HG02981 (cell line): ENCODE measurements around the gene DENND5B.
A peak's percentile ranks its signal among the peaks of the same experiment; 100 is the strongest.
"Not testable (repeated sequence)": the region's sequence is repeated elsewhere in the genome, so short reads cannot be mapped to it uniquely, and the experiment has no call there.

Experiments
- ATAC-seq: cut with Tn5 transposase; IDR thresholded peaks from one replicate; pipeline ENCODE4 v1.9.1; 2021; ENCODE audit warnings: mild to moderate bottlenecking, moderate library complexity; ENCODE audit not compliant: unreplicated experiment

DENND5B gene

DNA sequence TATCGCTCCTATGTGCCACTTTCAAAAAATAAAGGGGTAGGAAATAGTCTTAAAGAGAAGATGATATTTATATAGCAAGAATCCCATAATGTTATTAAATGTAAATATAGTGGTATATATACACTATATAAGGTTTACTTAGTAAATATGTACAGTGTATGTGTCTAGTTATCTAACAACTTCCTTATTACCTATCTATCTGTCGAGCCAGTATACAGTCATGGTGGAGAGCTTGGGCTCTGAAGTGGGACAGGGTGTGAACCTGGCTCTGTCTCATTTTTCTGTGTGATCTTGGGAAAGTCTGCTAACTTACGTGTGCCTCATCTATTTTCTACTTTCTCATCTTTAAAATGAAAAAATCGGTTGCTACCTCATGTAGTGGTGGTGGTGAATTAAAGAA lies 202.2 kb downstream of the DENND5B start:
- ATAC-seq: no peak

DNA sequence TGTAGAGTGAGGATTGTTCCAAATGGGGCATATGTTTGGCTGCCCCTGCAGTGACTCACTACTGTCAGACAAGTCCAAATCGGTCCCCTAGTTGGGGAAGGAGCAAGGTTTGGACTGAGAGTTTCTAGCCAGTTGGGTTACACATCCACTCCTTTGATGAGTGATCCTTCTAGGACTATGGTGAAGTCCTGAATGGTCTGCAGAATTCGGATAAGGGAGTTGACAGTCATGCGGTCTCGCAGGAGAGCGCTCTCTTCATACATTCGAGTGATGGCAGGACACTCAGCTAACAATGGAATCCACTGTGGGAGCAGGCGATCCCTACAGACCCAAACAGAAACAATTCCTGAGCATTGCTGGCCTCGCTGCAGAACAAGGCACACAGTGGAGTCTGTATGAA lies 203.5 kb downstream of the DENND5B start:
- no peak for ATAC-seq

DNA sequence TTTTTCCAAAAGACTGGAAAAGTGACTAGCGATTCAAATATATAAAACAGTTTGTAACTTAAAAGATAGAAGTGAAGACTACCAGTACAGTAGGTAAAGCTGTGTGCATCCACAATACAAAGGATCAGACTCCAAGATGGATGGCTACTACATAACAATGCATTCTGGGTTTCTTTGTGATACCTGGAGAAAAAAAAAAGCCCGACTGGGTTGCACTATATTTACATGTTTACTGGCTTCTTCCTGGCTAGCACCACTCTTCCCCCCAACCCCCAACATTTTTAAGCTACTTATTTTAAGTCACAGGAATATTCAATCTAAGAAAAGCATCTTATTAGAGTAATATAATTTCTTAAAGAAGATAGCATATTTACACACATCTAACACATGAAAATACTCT lies 203.9 kb downstream of the DENND5B start:
- no peak for ATAC-seq

DNA sequence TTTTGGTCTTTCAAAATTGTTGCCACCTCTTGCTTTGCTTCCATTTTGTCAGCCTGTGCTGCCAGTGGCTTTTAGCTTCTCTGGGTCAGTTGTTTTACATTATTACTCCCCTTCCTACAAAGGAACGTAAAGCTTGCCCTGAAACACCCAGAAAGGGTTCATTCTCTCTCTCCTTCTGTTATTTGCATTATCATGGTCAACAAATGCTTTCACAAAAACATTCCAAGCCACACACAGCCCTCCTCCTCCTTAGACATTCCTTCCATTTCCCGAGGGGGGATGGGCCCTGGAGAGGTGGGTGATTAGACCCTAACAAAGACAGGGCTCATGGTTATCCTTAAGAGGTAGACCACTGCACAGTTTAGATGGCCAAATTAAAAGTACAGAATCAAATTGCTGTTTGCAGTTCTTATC lies 204.6 kb downstream of the DENND5B start:
- ATAC-seq: no peak

DNA sequence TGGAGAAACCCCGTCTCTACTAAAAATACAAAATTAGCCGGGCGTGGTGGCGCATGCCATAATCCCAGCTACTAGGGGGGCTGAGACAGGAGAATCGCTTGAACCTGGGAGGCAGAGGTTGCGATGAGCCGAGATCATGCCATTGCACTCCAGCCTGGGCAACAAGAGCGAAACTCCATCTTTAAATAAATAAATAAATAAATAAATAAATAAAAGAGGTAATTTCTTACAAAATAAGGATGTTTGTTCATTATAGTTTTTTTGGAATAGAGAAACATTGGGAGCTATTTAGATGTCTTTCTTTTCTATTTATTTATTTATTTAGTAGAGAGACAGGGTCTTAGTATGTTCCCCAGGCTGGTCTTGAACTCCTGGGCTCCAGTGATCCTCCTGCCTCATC lies 213.7 kb downstream of the DENND5B start:
- not testable (repeated sequence) for ATAC-seq

DNA sequence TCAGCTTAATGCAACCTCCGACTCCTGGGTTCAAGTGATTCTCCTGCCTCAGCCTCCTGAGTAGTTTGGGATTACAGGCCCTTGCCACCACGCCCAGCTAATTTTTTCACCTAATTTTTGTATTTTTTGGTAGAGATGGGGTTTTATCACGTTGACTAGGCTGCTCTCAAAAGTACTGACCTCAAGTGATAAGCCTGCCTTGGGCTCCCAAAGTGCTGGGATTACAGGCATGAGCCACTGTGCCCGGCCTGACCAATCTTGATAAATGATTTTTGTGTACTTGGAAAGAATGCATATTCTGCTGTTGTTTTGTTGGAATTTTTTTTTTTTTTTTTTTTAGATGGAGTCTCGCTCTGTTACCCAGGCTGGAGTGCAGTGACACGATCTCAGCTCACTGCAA lies 215.5 kb downstream of the DENND5B start:
- not testable (repeated sequence) for ATAC-seq

DNA sequence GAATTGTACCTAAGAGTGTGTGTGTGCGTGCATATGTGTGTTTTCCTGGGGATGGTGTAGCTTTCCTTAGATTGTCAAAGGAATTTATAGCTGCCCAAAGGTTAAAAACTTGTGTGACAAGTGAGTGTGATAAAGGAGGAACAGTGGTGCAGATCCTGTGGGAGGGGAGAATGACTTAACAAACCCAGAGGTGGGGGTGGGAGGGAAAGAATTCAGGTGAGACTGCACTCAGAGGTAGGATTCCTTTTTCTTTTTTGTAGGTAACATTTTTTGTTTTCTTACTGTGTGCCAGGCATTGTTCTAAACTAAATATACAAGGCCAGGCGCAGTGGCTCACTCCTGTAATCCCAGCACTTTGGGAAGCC lies 219.7 kb downstream of the DENND5B start:
- no peak for ATAC-seq

DNA sequence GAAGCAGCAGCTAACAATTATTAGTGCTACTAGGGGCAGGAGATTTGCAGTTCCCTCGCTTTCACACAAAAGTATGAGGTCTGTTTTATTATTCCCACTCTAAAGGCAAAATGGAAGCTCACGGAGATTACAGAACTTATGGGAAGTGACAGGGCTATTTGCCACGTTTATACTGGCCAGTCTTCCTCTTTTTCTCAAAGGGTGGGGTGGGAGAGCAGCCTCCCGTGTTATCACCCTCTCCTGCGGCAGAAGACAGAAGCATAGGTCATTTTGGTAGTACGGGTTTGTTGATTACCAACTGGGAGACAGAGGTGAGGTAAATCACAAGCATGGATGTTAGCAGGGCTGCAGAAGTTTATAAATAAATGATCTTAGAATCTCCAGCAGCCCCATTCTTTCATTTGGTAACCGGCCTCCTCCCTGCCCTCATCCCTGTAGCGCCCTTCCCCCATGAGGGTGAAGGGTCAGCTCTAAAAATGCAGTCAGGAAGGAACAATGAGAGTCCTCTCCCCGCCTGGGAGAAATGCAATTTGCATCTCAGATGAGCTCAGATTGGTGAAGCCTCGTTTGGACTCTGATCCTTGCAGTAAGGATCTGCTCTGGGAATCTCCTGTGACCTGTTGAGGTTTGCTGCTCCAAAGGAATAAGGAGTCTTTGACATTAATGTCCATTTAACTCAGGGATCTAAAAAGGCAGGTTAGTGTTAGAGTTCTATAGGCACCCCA lies 220.2 kb downstream of the DENND5B start:
- no peak for ATAC-seq

DNA sequence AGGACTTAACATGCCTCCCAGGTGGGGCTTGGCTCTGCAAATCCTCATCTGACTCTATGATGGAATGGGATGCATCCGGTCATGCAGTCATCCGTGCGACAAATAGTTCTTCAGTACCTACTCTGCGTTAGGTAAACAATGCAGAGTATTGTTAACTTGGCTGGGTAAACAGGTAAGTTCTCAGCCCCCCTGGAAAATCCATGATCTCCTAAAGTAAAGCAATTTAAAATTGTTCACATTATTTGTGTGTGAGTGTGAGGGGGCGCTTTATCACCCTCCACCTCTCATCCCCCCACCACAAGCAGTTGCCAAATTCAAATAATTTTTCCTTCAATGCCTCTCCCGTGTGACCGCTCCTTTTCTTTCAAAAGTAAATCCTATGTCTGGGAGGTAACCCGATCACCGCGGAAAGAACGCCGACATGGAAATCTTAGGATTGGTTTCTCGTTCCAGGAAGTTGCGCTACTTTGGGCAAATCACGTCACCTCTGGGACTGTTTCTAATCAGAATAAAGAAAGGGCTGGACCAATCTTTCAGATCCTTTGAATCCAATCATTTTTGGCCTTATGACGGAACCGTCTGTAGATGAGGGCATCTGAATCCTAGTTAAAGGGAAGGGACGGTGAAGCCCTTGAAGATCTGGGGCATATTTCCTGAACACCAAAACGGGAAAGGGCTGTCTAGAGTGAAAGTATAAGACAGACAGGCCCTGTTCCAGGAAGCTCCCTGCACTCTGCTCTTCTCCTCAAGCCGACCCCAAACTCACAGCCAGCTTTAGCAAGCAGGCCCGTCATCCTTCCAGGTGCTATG lies 221.0 kb downstream of the DENND5B start:
- ATAC-seq: no peak

DNA sequence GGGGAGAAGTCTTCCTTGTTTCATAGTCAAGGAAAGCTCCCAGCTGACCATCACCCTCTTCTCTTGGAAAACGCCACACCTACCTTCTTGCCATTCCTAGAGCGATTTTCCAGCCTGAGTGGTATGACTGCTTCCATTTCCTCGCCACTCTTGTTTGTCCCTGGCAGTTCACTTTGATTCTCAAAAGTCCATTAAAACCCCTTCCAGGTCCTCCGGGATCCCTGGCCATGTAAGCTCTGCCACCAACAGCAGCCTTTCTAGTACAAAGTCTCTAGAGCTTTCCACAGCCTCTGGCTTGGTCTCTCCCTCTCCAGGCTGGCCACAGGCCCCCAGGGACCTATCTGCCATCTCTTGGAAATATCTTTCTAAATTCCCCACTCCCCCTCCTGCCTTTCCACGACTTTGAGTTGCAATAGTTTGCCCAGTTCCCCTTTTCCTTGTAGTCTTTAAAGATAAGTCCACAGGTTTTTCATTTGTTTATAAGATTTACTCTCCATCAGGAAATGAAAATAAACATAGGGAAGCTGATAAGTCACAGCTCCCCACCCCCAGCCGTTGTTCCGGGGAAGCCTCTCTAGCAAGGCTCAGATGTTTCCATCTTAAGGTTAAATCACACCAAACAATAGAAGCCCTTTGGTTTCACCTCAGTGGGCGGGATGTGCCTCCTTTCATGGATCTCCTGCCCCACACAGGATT lies 222.1 kb downstream of the DENND5B start:
- no peak for ATAC-seq

DNA sequence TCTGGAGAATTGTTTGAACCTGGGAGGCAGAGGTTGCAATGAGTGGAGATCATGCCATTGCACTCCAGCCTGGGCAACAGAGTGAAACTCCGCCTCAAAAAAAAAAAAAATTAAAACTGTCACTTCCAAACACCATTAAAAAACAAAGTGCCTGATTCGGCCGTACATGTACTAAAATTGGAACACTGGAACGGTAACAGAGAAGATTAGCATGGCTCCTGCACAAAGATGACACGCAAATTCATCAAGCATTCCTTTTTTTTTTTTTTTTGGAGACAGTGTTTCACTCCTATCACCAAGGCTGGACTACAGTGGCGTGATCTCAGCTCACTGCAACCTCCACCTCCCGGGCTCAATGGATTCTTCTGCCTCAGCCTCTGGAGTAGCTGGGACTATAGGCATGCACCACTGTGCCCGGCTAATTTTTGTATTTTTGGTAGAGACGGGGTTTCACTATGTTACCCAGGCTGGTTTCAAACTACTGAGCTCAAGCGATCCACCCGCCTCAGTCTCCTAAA lies 224.8 kb downstream of the DENND5B start:
- no peak for ATAC-seq

DNA sequence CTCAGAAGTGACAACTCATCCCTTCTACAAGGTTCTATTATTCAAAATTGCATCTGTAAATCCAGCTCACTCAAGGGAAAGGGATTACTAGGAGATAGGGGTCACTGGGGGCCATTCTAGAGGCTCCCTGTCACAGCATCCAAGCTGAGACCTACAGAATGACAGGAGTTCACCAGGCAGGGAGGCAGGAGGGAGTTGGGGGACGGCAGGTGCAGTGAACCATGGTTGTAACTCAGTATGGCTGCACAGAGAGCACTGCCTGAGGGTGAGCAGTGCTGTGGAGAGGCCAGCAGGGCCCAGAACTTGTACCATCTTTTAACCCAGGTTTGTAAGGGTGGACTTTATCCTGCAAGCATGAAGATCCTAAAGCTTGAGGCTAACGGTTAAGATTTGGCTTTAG lies 227.1 kb downstream of the DENND5B start:
- no peak for ATAC-seq

DNA sequence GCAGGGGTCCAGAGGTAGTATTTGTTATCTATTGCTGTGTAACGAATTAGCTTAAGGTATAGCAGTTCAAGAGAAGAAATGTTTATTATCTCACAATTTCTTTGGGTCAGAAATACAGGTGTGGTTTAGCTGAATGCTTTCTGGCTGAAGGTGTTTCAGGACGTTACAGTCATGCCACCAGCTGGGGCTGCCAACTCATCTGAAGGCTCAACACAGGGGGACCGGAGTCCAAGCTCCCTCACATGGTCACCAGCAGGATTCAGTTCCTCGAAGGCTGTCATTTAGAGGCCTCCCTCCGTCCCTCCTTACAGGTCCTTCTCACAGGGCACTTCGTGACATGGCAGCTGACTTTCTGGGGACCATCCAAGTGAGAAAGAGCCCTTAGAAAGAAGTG lies 227.5 kb downstream of the DENND5B start:
- peak; percentile 6 for ATAC-seq

DNA sequence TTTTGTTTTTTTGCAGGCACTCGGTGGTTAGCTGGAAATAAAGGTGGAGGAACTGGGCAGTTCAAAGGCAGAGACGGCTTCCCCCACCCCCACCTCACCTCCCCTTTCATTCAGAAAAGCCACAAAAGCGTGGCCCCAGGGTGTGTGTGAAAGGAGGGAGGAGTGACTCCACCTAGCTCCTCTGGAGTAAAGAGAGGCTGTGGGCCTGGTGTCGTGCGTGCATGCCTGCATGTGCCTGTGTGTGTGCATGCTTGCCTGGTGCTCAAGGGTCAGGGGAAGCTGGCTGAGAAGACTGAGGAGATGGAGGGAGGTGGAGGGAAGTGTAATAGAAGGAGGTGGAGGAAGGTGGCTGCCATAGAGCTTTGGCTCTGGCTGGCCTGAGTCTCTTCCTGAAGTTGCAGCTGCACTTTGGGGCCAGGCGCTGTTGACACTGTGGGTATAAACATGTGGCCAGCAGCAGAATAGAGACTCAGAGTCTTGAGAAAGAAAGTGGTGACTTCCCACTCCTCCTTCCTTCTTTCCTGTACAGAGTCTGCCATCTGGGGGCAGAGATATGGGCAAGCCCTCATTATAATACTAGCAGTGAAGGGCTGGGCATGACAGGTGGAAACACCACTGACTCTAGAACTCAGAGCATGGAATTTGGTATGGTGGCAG lies 228.0 kb downstream of the DENND5B start:
- peak; percentile 64 for ATAC-seq

DNA sequence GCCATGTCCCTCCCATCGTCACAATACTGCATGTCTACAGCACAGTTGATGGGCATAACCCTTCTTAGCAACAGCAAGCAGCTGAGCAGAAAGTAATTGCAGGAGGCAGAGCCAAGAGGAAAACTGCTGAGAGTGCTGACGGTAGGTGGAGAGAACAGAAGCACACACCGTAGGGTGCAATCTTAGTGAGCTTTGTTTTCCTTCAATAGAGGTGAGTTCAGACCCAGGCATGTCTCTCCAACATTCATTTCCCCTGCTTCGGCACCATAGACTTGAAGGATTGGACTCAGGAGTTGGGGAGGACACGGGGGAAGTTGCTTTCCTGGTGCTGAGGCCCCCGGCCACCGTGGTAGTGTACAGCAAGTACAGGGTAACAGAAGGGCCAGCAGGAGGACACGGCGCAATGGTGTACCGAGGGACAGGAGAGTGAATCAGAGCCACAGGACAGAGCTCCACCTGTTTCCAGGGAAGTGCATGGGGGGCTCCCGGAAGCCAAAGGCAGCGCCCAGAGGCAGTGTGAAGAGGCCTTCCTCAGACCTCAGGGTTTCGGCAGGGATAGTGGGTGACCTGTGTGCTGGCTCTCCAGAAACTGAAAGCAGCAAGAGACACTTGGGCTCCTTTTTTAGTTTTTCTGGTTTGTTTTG lies 228.7 kb downstream of the DENND5B start:
- ATAC-seq: peak; percentile 34

DNA sequence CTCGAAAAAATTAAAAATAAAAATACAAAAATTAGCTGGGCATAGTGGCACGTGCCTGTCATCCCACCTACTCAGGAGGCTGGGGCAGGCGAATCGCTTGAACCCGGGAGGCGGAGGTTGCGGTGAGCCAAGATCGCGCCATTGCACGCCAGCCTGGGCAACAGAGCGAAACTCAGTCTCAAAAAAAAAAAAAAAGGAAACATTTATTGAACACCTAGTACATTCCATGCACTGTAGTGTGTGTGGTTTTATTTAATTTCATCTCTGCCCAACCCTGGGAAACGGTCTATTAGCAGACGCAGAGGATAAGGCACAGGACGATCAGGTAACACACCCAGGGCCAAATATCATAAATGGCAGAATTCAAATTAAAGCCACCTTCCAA lies 229.2 kb downstream of the DENND5B start:
- no peak for ATAC-seq

DNA sequence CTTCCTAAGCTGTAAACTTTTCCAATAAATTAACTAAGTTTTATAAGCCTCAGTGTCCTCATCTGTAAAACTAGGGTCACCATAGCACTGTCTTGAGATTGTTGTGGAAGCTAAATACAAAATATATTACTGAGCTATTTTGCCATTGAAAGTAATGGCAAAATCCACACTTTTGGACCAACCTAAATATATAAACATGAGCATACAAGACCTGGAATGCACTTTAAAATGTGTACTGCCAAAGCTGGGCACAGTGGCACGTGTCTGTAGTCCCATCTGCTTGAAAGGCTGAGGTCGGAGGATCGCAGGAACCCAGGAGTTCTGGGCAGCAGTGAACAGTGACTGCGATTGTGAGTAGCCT lies 235.2 kb downstream of the DENND5B start:
- ATAC-seq: no peak

DNA sequence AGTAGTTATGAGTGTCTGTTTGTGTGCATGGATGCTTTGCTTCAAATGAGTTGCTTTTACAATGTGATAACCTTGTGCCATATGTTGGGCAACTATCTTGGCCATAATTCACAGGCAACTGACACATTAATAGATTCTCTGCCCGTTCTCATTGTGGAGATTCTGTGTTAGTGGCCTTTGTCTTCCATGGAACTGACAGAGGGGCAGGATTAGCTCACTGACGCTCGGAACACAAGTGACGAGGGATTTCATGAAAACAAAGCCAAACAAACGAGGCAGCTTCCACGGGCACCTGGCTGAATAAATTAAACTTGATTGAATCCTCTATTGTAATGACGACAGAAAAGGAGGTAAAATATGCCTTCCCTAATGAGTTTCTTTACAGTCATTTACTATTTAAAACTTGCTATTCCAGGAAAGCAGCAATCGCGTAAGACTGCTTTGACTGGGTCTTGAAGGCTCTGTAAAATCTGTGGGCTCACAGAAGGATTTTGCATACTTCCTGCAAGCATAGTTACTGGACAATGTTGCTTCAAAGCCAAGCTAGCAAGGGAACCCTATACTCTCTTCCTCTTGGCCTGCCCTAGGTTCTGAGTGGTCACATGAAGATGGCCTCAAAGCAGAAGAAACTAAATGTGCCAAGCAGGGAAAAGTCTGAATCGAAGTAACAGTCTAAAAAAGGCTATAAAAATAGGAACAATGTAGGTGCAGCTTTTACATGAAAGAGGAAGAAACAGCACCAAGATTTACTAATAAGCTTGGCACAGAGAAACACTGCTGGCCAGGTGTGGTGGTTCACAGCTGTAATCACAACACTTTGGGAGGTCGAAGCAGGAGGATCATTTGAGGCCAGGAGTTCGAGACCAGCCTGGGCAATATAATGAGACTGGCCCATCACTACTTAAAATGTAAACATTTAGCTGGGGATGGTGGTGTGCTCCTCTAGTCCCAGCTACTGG lies 236.9 kb downstream of the DENND5B start:
- no peak for ATAC-seq

DNA sequence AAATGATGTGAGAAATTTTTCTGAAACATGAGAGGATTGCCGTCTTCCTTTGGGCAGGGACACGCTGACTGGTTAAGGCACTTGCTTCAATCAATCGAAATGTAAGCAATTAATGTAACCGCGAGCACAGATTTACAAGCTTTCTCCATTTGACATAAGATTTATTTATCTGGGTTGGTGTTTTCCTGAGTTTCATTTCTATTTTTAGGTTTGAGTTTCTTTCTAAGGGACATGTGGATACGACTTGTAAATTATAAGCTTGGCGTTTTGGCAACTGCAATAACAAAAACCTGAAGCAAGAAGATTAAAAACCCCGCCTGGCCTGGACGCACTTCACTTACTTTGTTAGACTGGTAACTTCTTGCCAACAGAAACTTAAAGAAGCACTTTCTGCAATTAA lies 244.7 kb downstream of the DENND5B start:
- no peak for ATAC-seq

DNA sequence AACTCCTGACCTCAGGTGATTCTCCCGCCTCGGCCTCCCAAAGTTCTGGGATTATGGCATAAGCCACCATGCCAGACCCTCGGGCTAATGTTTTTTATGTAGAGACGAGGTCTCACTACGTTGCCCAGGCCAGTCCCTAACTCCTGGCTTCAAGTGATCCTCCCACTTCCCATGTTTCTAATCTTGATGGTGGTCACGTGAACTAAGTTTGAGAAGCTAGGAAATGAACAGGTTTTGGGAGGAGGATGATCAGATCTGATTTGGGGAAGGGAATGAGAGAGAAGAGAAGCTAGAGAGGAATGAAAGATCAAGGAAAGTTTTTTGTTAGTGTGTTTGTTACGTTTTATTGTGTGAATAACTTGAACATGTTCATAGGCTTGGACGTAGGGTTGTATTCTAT lies 247.8 kb downstream of the DENND5B start:
- ATAC-seq: no peak
